SIG-M5 treated with dmso at 0.1 percent for 504 hours (cell line): ENCODE results near the gene NAA10.

Experiments used
- DNase-seq: peaks from one replicate; lab custom pipeline; 2025; ENCODE audit not compliant: unreplicated experiment; lab: John Stamatoyannopoulos, UW

Gene NAA10

GRCh38 chrX:153929576-153929975, 5.3 kb downstream of the NAA10 start:
- DNase-seq: no peak

- DNase-seq: no peak
Observed at GRCh38 chrX:153928846-153929245, 6.0 kb downstream of the NAA10 start.

DNA sequence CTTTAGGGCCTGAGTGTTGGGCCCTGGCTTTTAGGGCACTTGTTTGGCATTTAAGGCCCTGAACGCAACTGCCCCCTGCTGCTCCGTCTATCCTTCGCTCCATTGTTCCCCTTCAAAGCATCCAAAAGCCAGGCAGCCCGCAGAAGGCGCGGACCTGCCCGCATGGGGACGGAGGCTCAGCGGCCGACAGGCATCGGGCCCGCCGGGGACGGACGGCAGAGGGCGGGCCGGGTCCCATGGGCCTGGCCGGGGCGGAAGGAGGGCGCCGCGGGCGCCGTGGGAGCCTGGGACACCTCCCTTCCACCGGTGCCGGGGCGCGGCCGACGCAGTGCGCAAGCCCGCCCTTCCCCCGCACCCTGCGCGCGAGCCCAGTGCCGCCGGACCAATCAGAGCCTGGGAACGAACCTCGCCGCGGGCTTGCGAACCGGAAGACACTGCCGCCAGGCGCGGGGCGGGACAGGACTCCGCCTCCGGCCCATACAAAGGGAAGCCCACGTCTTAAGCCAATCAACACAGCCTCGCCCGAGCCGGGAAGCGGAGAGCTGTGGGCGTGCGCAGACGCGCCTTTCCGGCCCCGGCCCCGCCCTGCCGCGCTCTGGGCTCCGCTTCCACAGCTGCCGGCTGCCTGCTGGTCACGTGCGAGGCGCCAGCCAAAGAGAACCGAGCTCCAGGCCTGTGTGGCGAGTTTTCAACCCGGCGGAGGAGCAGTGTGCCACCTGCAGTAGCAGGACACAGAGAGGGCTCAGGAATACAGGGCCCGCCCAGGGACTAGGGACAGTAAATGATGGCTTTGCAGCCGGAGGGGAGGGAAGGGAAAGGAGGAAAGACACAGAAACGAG, 6.7 kb downstream of the NAA10 start:
- peak; percentile 96 for DNase-seq

GRCh38 chrX:153927672-153927921, 7.2 kb downstream of the NAA10 start:
- peak; percentile 54 for DNase-seq

GRCh38 chrX:153926858-153927671, 7.8 kb downstream of the NAA10 start:
- peak; percentile 93 for DNase-seq

DNA sequence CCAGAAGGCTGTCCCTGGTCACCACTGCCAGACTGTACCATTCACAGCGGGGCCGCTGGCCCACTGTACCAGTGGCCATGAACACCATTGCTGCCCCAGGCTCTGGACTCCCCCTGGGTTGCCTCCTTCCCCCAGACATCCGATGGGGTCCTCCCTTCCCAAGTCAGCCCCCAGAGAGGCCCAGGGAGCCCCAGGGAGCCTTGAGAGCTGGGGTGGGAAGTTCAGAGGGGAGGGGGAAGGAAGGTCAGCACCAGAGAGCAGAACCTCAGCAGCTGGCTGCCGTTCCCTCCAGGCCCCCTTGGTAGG, 8.3 kb downstream of the NAA10 start:
- DNase-seq: no peak

DNA sequence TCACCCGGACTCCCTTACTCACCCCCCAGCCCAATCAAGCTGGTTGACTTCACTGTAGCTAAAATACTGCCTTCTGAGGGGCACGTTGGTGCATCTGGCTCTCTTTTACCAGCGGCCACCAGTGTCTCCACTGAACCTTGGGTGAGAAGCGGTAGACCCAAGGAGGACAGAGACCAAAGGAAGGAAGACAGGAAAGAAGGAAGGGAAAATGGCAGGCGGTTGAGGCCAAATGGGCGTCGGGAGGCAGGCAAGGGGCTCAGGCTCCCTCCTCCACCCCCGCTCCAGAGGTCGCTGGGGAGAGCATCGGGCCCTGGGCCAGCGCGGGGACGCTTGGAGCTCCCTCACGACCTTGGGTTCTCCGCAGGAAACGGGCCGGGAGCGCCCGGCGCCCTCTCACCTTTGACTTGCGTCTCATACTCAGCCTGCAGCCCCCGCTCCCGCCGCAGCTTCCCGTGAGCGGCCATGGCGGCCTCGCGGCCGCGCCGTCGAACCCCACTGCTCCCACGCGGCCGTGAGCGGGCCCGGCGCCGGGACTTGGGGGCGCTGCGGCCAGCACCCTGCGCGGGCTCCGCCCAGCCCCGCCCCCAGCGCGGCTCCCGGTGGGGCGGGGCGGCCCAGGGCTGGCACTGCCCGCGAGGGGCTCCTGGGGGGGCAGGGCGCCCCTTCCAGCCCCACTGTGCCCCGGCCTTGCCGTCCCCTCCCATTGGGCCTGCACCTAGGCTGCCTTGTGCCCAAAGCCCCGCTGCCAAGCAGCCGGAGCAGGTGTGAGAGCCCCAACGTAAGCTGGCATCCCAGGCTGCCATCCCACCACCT, 8.9 kb downstream of the NAA10 start, which contains the start of gene ARHGAP4:
Gene ARHGAP4, minus strand, starts transcription at position 526 of the 813 bp plus-strand sequence. Its CDS starts 62 bp downstream, at position 464.
- DNase-seq: no peak

DNA sequence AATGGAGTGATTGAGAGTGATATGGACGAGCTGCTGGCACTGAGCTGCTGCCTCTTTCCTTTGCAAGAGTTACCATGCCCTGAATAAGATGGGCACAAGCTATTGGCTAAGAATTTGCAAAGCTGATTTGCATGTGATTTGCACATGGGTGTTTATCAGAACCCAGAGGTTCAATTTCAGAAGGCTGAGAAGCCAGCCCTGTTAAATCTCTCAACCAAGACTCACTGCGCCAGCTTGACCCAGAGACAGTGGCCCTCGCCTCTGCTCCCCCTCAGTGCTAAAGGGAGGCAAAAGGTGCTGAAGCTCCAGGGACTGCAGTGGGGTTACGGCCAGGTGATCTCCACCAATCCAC, 9.5 kb downstream of the NAA10 start:
- DNase-seq: no peak

- peak; percentile 54 for DNase-seq
Observed at GRCh38 chrX:153924149-153924861, 10.5 kb downstream of the NAA10 start.

DNA sequence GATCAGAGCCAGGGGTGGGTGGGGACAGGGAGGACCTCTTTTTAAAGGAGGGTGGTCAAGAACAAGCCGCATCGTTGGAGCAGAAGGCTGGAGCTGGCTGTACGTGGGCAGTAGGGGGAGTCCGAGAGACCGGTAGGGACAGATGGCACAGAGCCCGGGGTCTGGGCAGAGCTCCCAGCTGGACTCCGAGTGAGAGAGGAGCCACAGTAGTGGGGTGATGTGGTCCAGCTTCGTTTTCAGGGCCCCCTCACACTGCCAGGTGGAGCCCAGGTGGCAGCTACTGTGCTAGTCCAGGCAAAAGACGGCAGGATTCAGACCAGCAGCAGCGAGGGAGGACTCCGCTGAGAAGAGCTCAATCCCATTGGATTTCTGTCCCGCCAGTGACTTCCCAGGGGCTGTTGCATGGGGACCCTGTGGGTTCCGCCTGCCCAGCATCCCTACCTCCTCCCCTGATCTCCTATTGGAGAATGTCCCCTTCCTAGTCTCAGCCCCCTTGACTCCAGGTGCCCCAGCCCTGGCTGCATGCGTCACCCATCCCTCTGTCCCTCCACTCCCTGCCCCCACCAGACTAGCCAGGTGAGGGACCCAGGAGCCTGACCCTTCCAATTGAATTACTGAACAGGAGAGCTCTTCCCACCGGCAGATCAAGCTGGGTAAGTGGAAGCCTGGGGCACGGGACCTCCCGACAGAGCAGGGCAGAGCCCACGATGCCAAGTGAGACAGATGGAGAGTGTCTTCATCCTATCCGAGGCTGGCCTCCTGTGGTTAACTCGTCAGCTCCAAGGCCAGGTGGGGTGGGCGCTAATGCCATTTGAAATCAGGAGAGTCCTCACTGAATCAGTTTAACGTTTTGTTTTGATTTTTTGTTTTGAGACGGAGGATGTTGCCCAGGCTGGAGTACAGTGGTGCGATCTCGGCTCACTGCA, 11.6 kb downstream of the NAA10 start:
- DNase-seq: no peak

DNA sequence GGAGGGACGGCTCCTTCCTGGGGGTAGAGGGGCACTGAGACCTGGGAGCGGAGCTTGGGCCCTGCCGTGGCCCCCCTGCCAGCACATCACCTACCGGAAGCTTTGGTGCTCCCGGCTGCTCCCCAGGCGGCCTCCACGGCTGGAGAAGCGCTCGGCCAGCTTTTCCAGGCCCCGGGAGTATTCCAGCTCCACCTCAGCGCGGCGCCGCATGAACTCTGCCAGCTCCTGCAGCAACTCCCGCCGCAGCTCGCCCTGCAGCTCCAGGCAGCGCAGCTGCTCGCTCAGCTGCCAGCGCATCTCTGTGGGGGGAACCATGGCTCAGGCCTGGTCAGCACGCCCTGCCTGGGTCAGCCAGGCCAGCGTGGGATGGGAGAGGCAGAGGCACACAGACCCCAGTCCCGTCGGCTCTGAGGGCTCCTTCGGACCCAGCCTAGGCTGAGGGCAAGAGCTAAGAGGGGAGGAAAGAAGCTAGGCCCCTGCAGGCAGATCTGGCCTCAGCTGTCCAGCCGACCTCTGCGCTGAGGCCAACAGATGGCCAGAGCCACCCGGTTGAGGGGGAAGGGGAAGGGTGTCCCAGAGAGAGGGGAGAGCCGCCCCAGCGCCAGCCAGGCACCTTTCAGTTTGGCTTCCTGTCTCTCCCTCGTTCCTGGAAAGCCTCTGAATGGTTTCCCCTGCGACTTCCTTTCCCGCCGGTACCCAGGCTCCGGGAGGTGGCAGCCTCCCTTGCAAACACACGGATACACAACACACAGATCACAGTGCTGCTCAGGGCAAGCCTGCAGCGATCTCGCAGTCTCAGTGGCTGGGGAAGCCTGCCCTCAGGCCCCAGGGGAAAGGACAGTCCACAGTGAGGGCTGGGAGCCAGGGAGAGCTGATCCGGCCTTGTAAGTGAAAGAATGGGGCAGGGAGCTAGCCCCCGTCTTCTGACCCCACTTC, 13.1 kb downstream of the NAA10 start:
- no peak for DNase-seq

GRCh38 chrX:153921070-153921469, 13.8 kb downstream of the NAA10 start:
- DNase-seq: no peak

DNA sequence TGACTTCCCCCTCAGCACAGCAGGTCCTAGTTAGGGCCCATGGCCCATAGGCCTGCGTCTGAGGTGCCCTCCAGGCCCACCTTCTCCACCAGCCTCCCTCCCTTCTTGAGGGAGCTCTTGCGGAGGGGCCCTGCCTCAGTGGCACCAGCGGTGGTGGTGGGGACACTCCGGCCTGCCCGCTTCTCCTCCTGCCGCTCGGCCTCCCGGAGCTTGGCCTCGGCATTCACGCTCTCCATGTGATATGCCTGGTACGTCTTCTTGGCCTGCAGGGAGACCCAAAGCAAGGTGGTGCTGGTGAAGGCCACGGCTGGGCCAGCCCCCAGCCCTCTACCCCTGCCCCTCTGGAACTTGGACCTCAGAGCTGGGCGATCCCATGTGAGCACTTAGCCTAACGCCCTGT, 14.3 kb downstream of the NAA10 start:
- no peak for DNase-seq

GRCh38 chrX:153919281-153919680, 15.6 kb downstream of the NAA10 start:
- no peak for DNase-seq

DNA sequence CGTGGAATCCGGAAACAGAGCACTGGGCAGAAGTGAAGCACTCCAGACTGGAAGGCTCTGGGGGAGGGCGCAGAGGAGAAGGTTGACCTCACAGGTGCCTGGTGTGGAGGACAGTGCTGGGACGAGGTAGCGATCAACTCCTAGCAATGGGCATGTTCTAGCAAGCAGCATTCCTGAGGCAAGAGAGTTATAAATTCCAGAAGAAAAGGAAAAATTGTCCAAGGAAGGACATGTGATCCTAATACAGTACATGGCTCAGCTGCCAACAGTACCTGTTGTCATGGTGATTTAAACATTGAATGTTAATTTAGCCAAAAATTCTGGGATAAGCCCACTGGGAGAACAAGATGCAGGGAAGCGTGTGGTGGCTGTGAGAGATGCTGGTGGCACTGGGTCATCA, 17.0 kb downstream of the NAA10 start:
- DNase-seq: no peak

GRCh38 chrX:153913701-153914100, 21.1 kb downstream of the NAA10 start:
- DNase-seq: no peak

DNA sequence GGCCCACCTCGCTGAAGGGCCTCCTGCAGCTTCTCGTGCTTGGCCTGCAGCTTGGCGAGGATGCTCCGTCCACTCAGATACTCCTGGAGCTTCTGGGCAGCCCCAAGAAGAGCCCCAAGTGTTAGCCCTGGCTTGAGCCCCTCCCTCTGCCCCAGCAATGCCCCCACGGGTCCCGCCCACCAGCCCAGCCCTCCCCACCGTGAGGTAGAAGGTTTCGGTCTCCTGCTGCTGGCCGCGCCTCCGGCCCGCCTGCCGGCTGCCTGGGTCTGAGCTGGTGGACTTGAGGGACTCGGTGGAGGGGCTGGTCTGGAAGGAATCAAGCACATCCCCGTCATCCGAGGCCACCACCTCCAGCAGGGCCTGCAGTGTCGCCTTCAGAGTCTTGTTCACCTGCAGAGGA, 21.6 kb downstream of the NAA10 start:
- no peak for DNase-seq

GRCh38 chrX:153911798-153912197, 23.0 kb downstream of the NAA10 start:
- DNase-seq: no peak

- no peak for DNase-seq
Observed at GRCh38 chrX:153910446-153910845, 24.4 kb downstream of the NAA10 start.
